Gastroesophageal sphincter (tissue), 3 donors: Measurements from ENCODE around the gene TP53TG5.
A peak's percentile ranks its signal among the peaks of the same experiment; 100 is the strongest.

Experiments
- CTCF ChIP-seq, 4 experiments: fragments of 200-600 bp in 2 of 4; fragments of 450-650 bp in 2 of 4; sonication (generic) in 1 of 4; IDR thresholded peaks; one replicate each; pipeline ENCODE4 v1.5.1; 2017 to 2019; ENCODE audit warnings: antibody characterized with exemption in 4 of 4, mild to moderate bottlenecking in 2 of 4, moderate library complexity in 2 of 4
- EP300 ChIP-seq: sonication (generic); formaldehyde crosslinking; IDR thresholded peaks from one replicate; pipeline ENCODE4 v1.6.1; 2017; ENCODE audit warnings: antibody characterized with exemption, mild to moderate bottlenecking
- POLR2A ChIP-seq, 2 donors: fragments of 450-650 bp; IDR thresholded peaks; one replicate each; pipeline ENCODE4 v1.6.1; 2017; ENCODE audit warnings: antibody characterized with exemption in 2 of 2, mild to moderate bottlenecking in 2 of 2, moderate library complexity in 1 of 2
- POLR2AphosphoS5 ChIP-seq: sonication (generic); formaldehyde crosslinking; IDR thresholded peaks from one replicate; pipeline ENCODE4 v1.6.1; 2017; ENCODE audit warnings: antibody characterized with exemption

GRCh38 chr20:45359069-45359405 is 19.1 kb downstream of the TP53TG5 start:
- TF ChIP-seq POLR2AphosphoS5, result peak; percentile 57
- TF ChIP-seq CTCF (IDR thresholded peaks at IDR 0.05), result no peak
- peak; percentile 39 for TF ChIP-seq EP300
- TF ChIP-seq POLR2A (IDR thresholded peaks at IDR 0.05), result no peak
